HepG2 (cell line): ENCODE data around the gene GATAD2B. TPM values are rescaled to one million over a fixed set of nuclear protein-coding genes. Genes with fewer than 3 reads are reported as not detected.
A peak's percentile ranks its signal among the peaks of the same experiment; 100 is the strongest.

ENCODE experiments used
- ATAC-seq: fragments of 200-7000 bp; cut with Tn5 transposase; 3 replicates; pipeline ENCODE4 v1.9.1; 2020; ENCODE audit warnings: mild to moderate bottlenecking, moderate library complexity
- BruUV-seq: library from RNA; stranded (reverse); fragments of 400-500 nt; replicated peaks from 2 replicates; lab custom pipeline; 2021; lab: Mats Ljungman, UMichigan
- CTCF ChIA-PET: fragments of 300-600 bp; formaldehyde crosslinking; extraction: SDS; loops from one replicate; lab custom pipeline; 2021; ENCODE audit warnings: low total read pairs, inconsistent platforms, low intra/inter-chr PET ratio; lab: Yijun Ruan, JAX
- POLR2A ChIA-PET: fragments of 350-600 bp; sonication (Branson Sonifier 250); formaldehyde crosslinking; loops from one replicate; lab custom pipeline; 2020; ENCODE audit warnings: antibody characterized with exemption, inconsistent platforms; lab: Yijun Ruan, JAX
- DNase-seq: peaks from one replicate; pipeline ENCODE4 v3.0.0-alpha.2; 2015; ENCODE audit warnings: low spot score
- FAIRE-seq: peaks from 3 replicates; lab custom pipeline; 2011; peaks lifted over from hg19 to GRCh38; lab: Jason Lieb, UNC
- H2AFZ ChIP-seq: one replicate; pipeline ENCODE4 v1.6.1; 2011; ENCODE audit warnings: low read length, inconsistent platforms
- H3K27ac ChIP-seq: fragments of 300-600 bp; 3 replicates; pipeline ENCODE4 v1.8.0; 2011; ENCODE audit warnings: mixed run types, mild to moderate bottlenecking, mixed read lengths, low read length, inconsistent platforms; ENCODE audit not compliant: insufficient read depth; ENCODE audit errors: extremely low read length
- H3K27me3 ChIP-seq, 2 experiments: fragments of 200-600 bp in 1 of 2; 2 replicates in 1 of 2; 3 replicates in 1 of 2; pipeline versions ENCODE4 v1.6.0 to v1.8.0; 2011; ENCODE audit warnings: low read length in 2 of 2, mild to moderate bottlenecking in 2 of 2, moderate library complexity in 2 of 2, inconsistent platforms in 1 of 2; ENCODE audit not compliant: insufficient read depth in 2 of 2, control insufficient read depth in 1 of 2
- H3K36me3 ChIP-seq, 2 experiments: fragments of 200-600 bp in 1 of 2; replicated peaks in 1 of 2; 2 replicates in 1 of 2; 3 replicates in 1 of 2; pipeline versions ENCODE4 v1.5.1 to v1.8.0; 2011; ENCODE audit warnings: low read length in 2 of 2, inconsistent platforms in 1 of 2; ENCODE audit not compliant: insufficient read depth in 2 of 2, control insufficient read depth in 1 of 2
- H3K4me1 ChIP-seq: 2 replicates; pipeline ENCODE4 v1.5.1; 2012; ENCODE audit warnings: low read length, inconsistent platforms; ENCODE audit not compliant: insufficient read depth
- H3K4me2 ChIP-seq: 2 replicates; pipeline ENCODE4 v1.6.0; 2011; ENCODE audit warnings: low read depth, low read length, inconsistent platforms
- H3K4me3 ChIP-seq, 3 experiments: fragments of 200-600 bp in 1 of 3; sonication (generic), shearing (Covaris generic) in 1 of 3; replicated peaks in 1 of 3; 2 replicates each; pipeline ENCODE4 v1.5.1; 2011 to 2016; ENCODE audit warnings: low read length in 3 of 3, inconsistent platforms in 2 of 3, low read depth in 2 of 3, mild to moderate bottlenecking in 2 of 3, control low read depth in 1 of 3, mixed read lengths in 1 of 3; ENCODE audit not compliant: insufficient read depth in 1 of 3
- H3K79me2 ChIP-seq: one replicate; pipeline ENCODE4 v1.6.1; 2011; ENCODE audit warnings: low read length, inconsistent platforms; ENCODE audit not compliant: insufficient read depth
- H3K9ac ChIP-seq: 2 replicates; pipeline ENCODE4 v1.6.0; 2011; ENCODE audit warnings: mild to moderate bottlenecking, low read depth, low read length, inconsistent platforms; ENCODE audit not compliant: insufficient read depth
- H3K9me3 ChIP-seq: 2 replicates; pipeline ENCODE4 v1.5.1; 2012; ENCODE audit warnings: mild to moderate bottlenecking, low read length
- H4K20me1 ChIP-seq: 2 replicates; pipeline ENCODE4 v1.6.0; 2011; ENCODE audit warnings: inconsistent platforms, mild to moderate bottlenecking, low read length, moderate library complexity; ENCODE audit not compliant: insufficient read depth
- CAMTA2 ChIP-seq: sonication (generic); formaldehyde crosslinking; IDR thresholded peaks from 2 replicates; pipeline ENCODE4 v1.4.0; 2020; ENCODE audit warnings: mild to moderate bottlenecking, missing genetic modification reagents, borderline replicate concordance
- EZH2 ChIP-seq: conservative IDR thresholded peaks from 2 replicates; pipeline ENCODE4 v1.6.1; 2012; ENCODE audit warnings: mild to moderate bottlenecking, low read depth, low read length, moderate library complexity
- NRL ChIP-seq: sonication (generic); formaldehyde crosslinking; IDR thresholded peaks from 2 replicates; pipeline ENCODE4 v1.5.0; 2020; ENCODE audit warnings: missing genetic modification reagents, mild to moderate bottlenecking, moderate library complexity, borderline replicate concordance
- SIX1 ChIP-seq: sonication (generic); formaldehyde crosslinking; IDR thresholded peaks from 2 replicates; pipeline ENCODE4 v1.4.0; 2020; ENCODE audit warnings: missing genetic modification reagents, borderline replicate concordance
- ZNF800 ChIP-seq: sonication (generic); formaldehyde crosslinking; IDR thresholded peaks from 2 replicates; pipeline ENCODE4 v1.4.0; 2020; ENCODE audit warnings: missing genetic modification reagents
- WGBS: methylation state at CpG from one replicate; pipeline ENCODE4 v1.1.6; 2017; ENCODE audit warnings: low lambda C conversion rate; 5-methylcytosine and 5-hydroxymethylcytosine counted together
- in situ Hi-C: cut with HindIII; loops from 2 replicates; pipeline ENCODE4 v1.10.0; 2017; ENCODE audit warnings: low pct_unique_long_range_greater_than_20kb; ENCODE audit not compliant: extremely low pct_ligation_motif_present
- intact Hi-C: fragments of 100-400 bp; cut with micrococcal nuclease; formaldehyde crosslinking; loops from one replicate; pipeline ENCODE4 v1.10.0; 2022; ENCODE audit not compliant: unreplicated experiment
- polyA plus RNA-seq, 8 experiments: library from polyadenylated mRNA; depleted of rRNA in 3 of 8; stranded (reverse) in 7 of 8; unstranded in 1 of 8; fragments of >200 nt; fragmentation: Illumina TruSeq in 4 of 8; extraction: Trizol in 4 of 8; gene quantifications; 2 replicates each; pipeline versions ENCODE4 v1.2.1 to v1.2.3, GENCODE V29; 2011 to 2016; ENCODE audit warnings: low read depth in 4 of 8, missing spikeins in 1 of 8, mixed read lengths in 1 of 8; ENCODE audit not compliant: insufficient read depth in 1 of 8
- total RNA-seq, 5 experiments: library from RNA; depleted of rRNA; stranded (reverse); fragments of >200 nt; fragmentation: Illumina TruSeq; extraction: Trizol; gene quantifications; 2 replicates each; pipeline ENCODE4 v1.2.3, GENCODE V29; 2016; ENCODE audit warnings: low read depth in 1 of 5
- TF ChIP-seq, protein P1 (sequence below): sonication (generic); formaldehyde crosslinking; IDR thresholded peaks from 2 replicates; pipeline ENCODE4 v1.8.1; 2023; ENCODE audit warnings: mild to moderate bottlenecking, inconsistent platforms, moderate library complexity, missing genetic modification reagents, borderline replicate concordance

Gene GATAD2B
- total and polyA plus RNA-seq, 2 of the 13 experiments (the other 11 are each of a cell fraction or from before 2014, with no cell fraction given): 3.2 to 5.2 TPM

DNA sequence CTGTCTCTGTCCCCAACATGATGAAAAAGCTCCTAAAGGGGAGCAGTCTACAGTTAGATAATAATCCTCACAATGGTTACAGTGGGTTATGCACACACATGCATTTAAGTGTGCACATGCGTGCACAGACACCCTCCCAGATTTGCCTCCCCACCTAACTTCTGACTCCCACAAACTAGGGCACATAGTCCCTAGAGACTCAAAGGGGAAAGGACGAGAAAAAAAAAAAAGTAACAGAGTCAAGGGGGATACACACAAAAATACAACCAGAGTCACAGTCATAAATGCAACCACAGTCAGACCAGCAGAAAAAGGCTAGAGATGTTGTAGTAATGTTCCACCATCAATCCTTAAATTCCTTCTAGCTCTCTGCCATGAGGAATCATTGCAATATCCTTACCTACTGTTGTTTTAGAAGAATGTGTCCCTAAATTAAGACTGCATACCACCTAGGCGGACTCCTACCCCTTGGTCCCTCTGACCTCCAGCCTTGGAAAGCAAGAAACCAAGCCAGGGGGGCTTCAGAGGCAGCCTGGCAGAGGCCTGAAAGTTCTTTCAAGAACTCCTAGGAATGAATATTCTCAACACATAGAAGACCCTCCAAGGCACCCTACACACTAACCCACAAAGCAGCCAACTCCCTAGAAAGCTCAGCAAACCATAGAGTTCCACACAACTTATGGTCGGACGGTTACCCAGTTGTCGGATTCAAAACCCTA lies 34.4 kb upstream of the GATAD2B start:
- FAIRE-seq (no peak), ATAC-seq (no peak), DNase-seq (no peak)
- H3K27ac ChIP-seq: peak overlapping the region; percentile 75
- no peak overlapping the region for H2AFZ ChIP-seq
- intact Hi-C loops (loop anchor here (5.0 kb wide), 1 partner anchor 35 kb away; the partner anchor contains the start of gene GATAD2B), in situ Hi-C loops (no loop called here)
- WGBS: 27% methylated on average over 6 of the region's 6 CpGs
- H3K4me2 ChIP-seq: peak overlapping the region; percentile 89
- TF ChIP-seq EZH2 (no peak), CAMTA2 (0 out of 2 replicates have a peak, but pooled peaks have one; percentile 10)
- BruUV-seq: no TSS peak
- CTCF ChIA-PET: no interaction called here
- H3K79me2 ChIP-seq: peaks cover 50% of the 10 kb centered on the region
- peaks cover 67% of the 10 kb centered on the region for H3K4me1 ChIP-seq
- H3K9ac ChIP-seq: peak overlapping the region; percentile 85
- peaks cover 7% of the 10 kb centered on the region; the same call in 1 of the 2 replicates for H4K20me1 ChIP-seq
- H3K36me3 ChIP-seq: peaks cover 2 to 22% of the 10 kb centered on the region in 2 experiments; a peak in 4 of 5 replicates
- peaks cover 0 to 7% of the 10 kb centered on the region in 2 experiments; a peak in 1 of 5 replicates for H3K27me3 ChIP-seq
- POLR2A ChIA-PET: interaction anchor here (1.0 to 7.0 kb wide), 5 partner anchors 10 to 33 kb away, joined by 3 to 89 read pairs (median 12); partner anchors contain the start of genes CREB3L4, DENND4B, JTB and RPS27
- no peaks in the 10 kb centered on the region for H3K9me3 ChIP-seq
- H3K4me3 ChIP-seq: peak overlapping the region; percentile 89 to 99 (median 92)

DNA sequence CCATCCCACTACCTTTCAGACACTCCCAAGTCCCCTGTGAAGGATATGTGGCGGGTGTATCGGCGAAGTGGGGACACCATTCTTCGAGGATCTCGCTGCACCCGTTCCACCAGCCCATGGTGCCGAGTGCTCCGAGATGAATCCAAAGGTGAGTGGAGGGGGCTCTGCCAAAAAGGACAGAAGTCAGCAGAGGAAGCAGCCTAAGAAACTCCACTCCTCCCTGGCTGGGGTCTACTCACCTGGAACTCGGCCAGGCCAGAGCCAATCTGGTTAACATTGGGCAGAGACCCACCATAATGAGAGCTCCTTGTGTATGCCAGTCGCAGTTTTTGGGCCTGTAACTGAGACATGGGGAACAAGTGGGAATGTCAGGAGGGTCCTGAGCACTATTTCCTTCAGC lies 32.1 kb upstream of the GATAD2B start:
- Histone ChIP-seq H4K20me1 (peaks cover 7% of the 10 kb centered on the region; the same call in 1 of the 2 replicates), H3K27ac (peak overlapping the region; percentile 72), H3K27me3 (peaks cover 0 to 7% of the 10 kb centered on the region in 2 experiments; a peak in 1 of 5 replicates), H3K79me2 (peaks cover 39% of the 10 kb centered on the region), H3K9me3 (no peaks in the 10 kb centered on the region), H3K4me1 (peaks cover 55% of the 10 kb centered on the region), H3K4me2 (peak overlapping the region; percentile 78; the same call in 1 of the 2 replicates), H3K4me3 (peak overlapping the region in 1 of 3 experiments; percentile 17; a peak in 1 of 6 replicates), H2AFZ (no peak overlapping the region), H3K9ac (peak overlapping the region; percentile 48; the same call in 1 of the 2 replicates), H3K36me3 (peaks cover 12 to 37% of the 10 kb centered on the region in 2 experiments)
- in situ Hi-C loops (no loop called here), intact Hi-C loops (loop anchor here (5.0 kb wide), 1 partner anchor 33 kb away; the partner anchor contains the start of gene GATAD2B)
- FAIRE-seq (no peak), ATAC-seq (no peak), DNase-seq (no peak)
- WGBS: 99% methylated on average over 10 of the region's 10 CpGs
- no peak for TF ChIP-seq NRL (CRISPR knock-in tag)
- TF ChIP-seq ZNF800 (CRISPR knock-in tag): no peak
- no peak for TF ChIP-seq SIX1
- TF ChIP-seq, protein P1, sequence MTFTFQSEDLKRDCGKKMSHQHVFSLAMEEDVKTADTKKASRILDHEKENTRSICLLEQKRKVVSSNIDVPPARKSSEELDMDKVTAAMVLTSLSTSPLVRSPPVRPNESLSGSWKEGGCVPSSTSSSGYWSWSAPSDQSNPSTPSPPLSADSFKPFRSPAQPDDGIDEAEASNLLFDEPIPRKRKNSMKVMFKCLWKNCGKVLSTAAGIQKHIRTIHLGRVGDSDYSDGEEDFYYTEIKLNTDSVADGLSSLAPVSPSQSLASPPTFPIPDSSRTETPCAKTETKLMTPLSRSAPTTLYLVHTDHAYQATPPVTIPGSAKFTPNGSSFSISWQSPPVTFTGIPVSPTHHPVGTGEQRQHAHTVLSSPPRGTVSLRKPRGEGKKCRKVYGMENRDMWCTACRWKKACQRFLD (CRISPR knock-in tag): no peak
- CTCF ChIA-PET: no interaction called here
- no TSS peak for BruUV-seq
- POLR2A ChIA-PET: interaction anchor here (1.1 to 7.0 kb wide), 6 partner anchors 9 to 36 kb away, joined by 5 to 89 read pairs (median 14); partner anchors contain the start of genes CREB3L4, GATAD2B, JTB and RPS27
